ENCODE results near the gene C6orf120. TPM values are rescaled to one million over a fixed set of nuclear protein-coding genes. Genes with fewer than 3 reads are reported as not detected.

Gene C6orf120
- total RNA-seq, 2 experiments from 2014 or later, result 17.4 to 18.3 TPM

- no peak overlapping the region for H3K4me3 Mint-ChIP-seq
- ChIA-PET POLR2A (interaction anchor here (1.2 to 2.6 kb wide), 2 partner anchors 25 kb away, joined by 3 to 13 read pairs; partner anchors contain the start of genes C6orf120 and WDR27), CTCF (interaction anchor here (1.1 kb wide), 1 partner anchor 21 kb away, joined by 3 read pairs; no protein-coding TSS in a partner anchor)
- H3K36me3 Mint-ChIP-seq (ENCODE audit: low read depth), result peaks cover 9% of the 10 kb centered on the region
- peaks cover 11% of the 10 kb centered on the region for H3K27me3 Mint-ChIP-seq (ENCODE audit: low read depth)
- no peaks in the 10 kb centered on the region for H3K9me3 Mint-ChIP-seq (ENCODE audit: insufficient read depth)
- H3K27ac Mint-ChIP-seq, result no peak overlapping the region
- H3K4me1 Mint-ChIP-seq (ENCODE audit: low read depth), result peaks cover 24% of the 10 kb centered on the region
- ATAC-seq, result no peak
- no peak for DNase-seq
Measured at GRCh38 chr6:169726963-169727362, 25.0 kb downstream of the C6orf120 start.

GRCh38 chr6:169729961-169730360 lies 28.0 kb downstream of the C6orf120 start:
- no peak for ATAC-seq
- H3K36me3 Mint-ChIP-seq (ENCODE audit: low read depth), result peaks cover 6% of the 10 kb centered on the region
- no peak overlapping the region for H3K27ac Mint-ChIP-seq
- no peak for DNase-seq
- CTCF ChIA-PET, result no interaction called here
- H3K4me3 Mint-ChIP-seq, result no peak overlapping the region
- peaks cover 16% of the 10 kb centered on the region for H3K4me1 Mint-ChIP-seq (ENCODE audit: low read depth)
- POLR2A ChIA-PET, result no interaction called here
- no peaks in the 10 kb centered on the region for H3K9me3 Mint-ChIP-seq (ENCODE audit: insufficient read depth)
- H3K27me3 Mint-ChIP-seq (ENCODE audit: low read depth), result peaks cover 34% of the 10 kb centered on the region

- H3K4me3 Mint-ChIP-seq, result no peak overlapping the region
- peaks cover 34% of the 10 kb centered on the region for H3K27me3 Mint-ChIP-seq (ENCODE audit: low read depth)
- no peaks in the 10 kb centered on the region for H3K36me3 Mint-ChIP-seq (ENCODE audit: low read depth)
- H3K27ac Mint-ChIP-seq, result no peak overlapping the region
- POLR2A ChIA-PET, result no interaction called here
- ATAC-seq (no peak), DNase-seq (no peak)
- no peaks in the 10 kb centered on the region for H3K9me3 Mint-ChIP-seq (ENCODE audit: insufficient read depth)
- CTCF ChIA-PET, result no interaction called here
- H3K4me1 Mint-ChIP-seq (ENCODE audit: low read depth), result no peaks in the 10 kb centered on the region
Measured at GRCh38 chr6:169738204-169738975, 36.5 kb downstream of the C6orf120 start.

GRCh38 chr6:169738976-169739529 lies 37.1 kb downstream of the C6orf120 start:
- Mint-ChIP-seq H3K27ac (no peak overlapping the region), H3K36me3 (ENCODE audit: low read depth) (no peaks in the 10 kb centered on the region), H3K4me3 (no peak overlapping the region), H3K9me3 (ENCODE audit: insufficient read depth) (no peaks in the 10 kb centered on the region), H3K27me3 (ENCODE audit: low read depth) (peaks cover 31% of the 10 kb centered on the region), H3K4me1 (ENCODE audit: low read depth) (no peaks in the 10 kb centered on the region)
- DNase-seq, result no peak
- ATAC-seq, result no peak
- ChIA-PET CTCF (no interaction called here), POLR2A (no interaction called here)

- CTCF ChIA-PET, result interaction anchor here (0.7 to 1.7 kb wide), 3 partner anchors 20 to 48 kb away, joined by 3 to 5 read pairs (median 5); no protein-coding TSS in a partner anchor
- ATAC-seq, result no peak
- peaks cover 14% of the 10 kb centered on the region for H3K27me3 Mint-ChIP-seq (ENCODE audit: low read depth)
- DNase-seq, result no peak
- no peak overlapping the region for H3K4me3 Mint-ChIP-seq
- no peaks in the 10 kb centered on the region for H3K4me1 Mint-ChIP-seq (ENCODE audit: low read depth)
- peaks cover under 1% of the 10 kb centered on the region for H3K36me3 Mint-ChIP-seq (ENCODE audit: low read depth)
- POLR2A ChIA-PET, result interaction anchor here (1.5 kb wide), 1 partner anchor 39 kb away, joined by 4 read pairs; the partner anchor contains the start of genes C6orf120 and WDR27
- no peak overlapping the region for H3K27ac Mint-ChIP-seq
- H3K9me3 Mint-ChIP-seq (ENCODE audit: insufficient read depth), result no peaks in the 10 kb centered on the region
Measured at GRCh38 chr6:169741344-169741743, 39.4 kb downstream of the C6orf120 start.

GRCh38 chr6:169745405-169745804 lies 43.5 kb downstream of the C6orf120 start:
- no peak overlapping the region for H3K27ac Mint-ChIP-seq
- ChIA-PET POLR2A (no interaction called here), CTCF (no interaction called here)
- ATAC-seq (no peak), DNase-seq (no peak)
- no peak overlapping the region for H3K4me3 Mint-ChIP-seq
- peaks cover 11% of the 10 kb centered on the region for H3K4me1 Mint-ChIP-seq (ENCODE audit: low read depth)
- H3K9me3 Mint-ChIP-seq (ENCODE audit: insufficient read depth), result peaks cover 5% of the 10 kb centered on the region
- peaks cover 23% of the 10 kb centered on the region for H3K36me3 Mint-ChIP-seq (ENCODE audit: low read depth)
- H3K27me3 Mint-ChIP-seq (ENCODE audit: low read depth), result peaks cover 7% of the 10 kb centered on the region

GRCh38 chr6:169746556-169746955 lies 44.6 kb downstream of the C6orf120 start:
- peaks cover 7% of the 10 kb centered on the region for H3K27me3 Mint-ChIP-seq (ENCODE audit: low read depth)
- H3K9me3 Mint-ChIP-seq (ENCODE audit: insufficient read depth), result peaks cover 5% of the 10 kb centered on the region
- H3K4me1 Mint-ChIP-seq (ENCODE audit: low read depth), result peaks cover 11% of the 10 kb centered on the region
- ChIA-PET POLR2A (no interaction called here), CTCF (no interaction called here)
- no peak overlapping the region for H3K27ac Mint-ChIP-seq
- ATAC-seq, result no peak
- peaks cover 26% of the 10 kb centered on the region for H3K36me3 Mint-ChIP-seq (ENCODE audit: low read depth)
- DNase-seq, result no peak
- no peak overlapping the region for H3K4me3 Mint-ChIP-seq

GRCh38 chr6:169751242-169752073 lies 49.5 kb downstream of the C6orf120 start, which contains the start of the genes DYNLT2 and ERMARD:
Gene DYNLT2, minus strand, starts transcription at chr6:169751572. Its CDS starts 114 bp downstream, at chr6:169751458.
Gene ERMARD, plus strand, starts transcription at chr6:169751622. Its CDS starts 36 bp downstream, at chr6:169751658.
- Mint-ChIP-seq H3K27me3 (ENCODE audit: low read depth) (peaks cover 3% of the 10 kb centered on the region), H3K4me1 (ENCODE audit: low read depth) (peaks cover 26% of the 10 kb centered on the region), H3K9me3 (ENCODE audit: insufficient read depth) (peaks cover 5% of the 10 kb centered on the region), H3K36me3 (ENCODE audit: low read depth) (peaks cover 29% of the 10 kb centered on the region), H3K27ac (peak within 1 kb of the TSS; percentile 100), H3K4me3 (peak within 1 kb of the TSS; percentile 100)
- ATAC-seq, result peak; percentile 98
- POLR2A ChIA-PET, result interaction anchor here (0.6 to 3.2 kb wide), 15 partner anchors 8 to 832 kb away, joined by 3 to 39 read pairs (median 3); partner anchors contain the start of genes C6orf120, PDCD2, PSMB1 and TBP
- CTCF ChIA-PET, result interaction anchor here (1.0 to 1.7 kb wide), 3 partner anchors 38 to 802 kb away, joined by 4 to 6 read pairs (median 5); partner anchors contain the start of genes C6orf120, PSMB1, TBP and WDR27
- peak; percentile 95 for DNase-seq

GRCh38 chr6:169752074-169752623 lies 50.2 kb downstream of the C6orf120 start:
- peak overlapping the region; percentile 100 for H3K4me3 Mint-ChIP-seq
- H3K4me1 Mint-ChIP-seq (ENCODE audit: low read depth), result peaks cover 26% of the 10 kb centered on the region
- peak overlapping the region; percentile 95 for H3K27ac Mint-ChIP-seq
- DNase-seq, result peak; percentile 33
- H3K36me3 Mint-ChIP-seq (ENCODE audit: low read depth), result peaks cover 32% of the 10 kb centered on the region
- no peak for ATAC-seq
- peaks cover 4% of the 10 kb centered on the region for H3K9me3 Mint-ChIP-seq (ENCODE audit: insufficient read depth)
- ChIA-PET POLR2A (interaction anchor here (0.6 to 3.2 kb wide), 14 partner anchors 8 to 832 kb away, joined by 3 to 39 read pairs (median 3); partner anchors contain the start of genes C6orf120, PDCD2, PSMB1 and TBP), CTCF (interaction anchor here (1.0 to 1.7 kb wide), 4 partner anchors 35 to 801 kb away, joined by 4 to 6 read pairs (median 4); partner anchors contain the start of genes C6orf120, PSMB1, TBP and WDR27)
- H3K27me3 Mint-ChIP-seq (ENCODE audit: low read depth), result no peaks in the 10 kb centered on the region
